Activated T-helper 1 cell treated with Interleukin-2 at 50 U/mL for 16 hours (primary cell): Measurements from ENCODE around the gene NMNAT2.

Source experiments
- DNase-seq: peaks from one replicate; pipeline ENCODE4 v3.0.0-alpha.2; 2020; ENCODE audit warnings: low read depth

Gene NMNAT2

DNA sequence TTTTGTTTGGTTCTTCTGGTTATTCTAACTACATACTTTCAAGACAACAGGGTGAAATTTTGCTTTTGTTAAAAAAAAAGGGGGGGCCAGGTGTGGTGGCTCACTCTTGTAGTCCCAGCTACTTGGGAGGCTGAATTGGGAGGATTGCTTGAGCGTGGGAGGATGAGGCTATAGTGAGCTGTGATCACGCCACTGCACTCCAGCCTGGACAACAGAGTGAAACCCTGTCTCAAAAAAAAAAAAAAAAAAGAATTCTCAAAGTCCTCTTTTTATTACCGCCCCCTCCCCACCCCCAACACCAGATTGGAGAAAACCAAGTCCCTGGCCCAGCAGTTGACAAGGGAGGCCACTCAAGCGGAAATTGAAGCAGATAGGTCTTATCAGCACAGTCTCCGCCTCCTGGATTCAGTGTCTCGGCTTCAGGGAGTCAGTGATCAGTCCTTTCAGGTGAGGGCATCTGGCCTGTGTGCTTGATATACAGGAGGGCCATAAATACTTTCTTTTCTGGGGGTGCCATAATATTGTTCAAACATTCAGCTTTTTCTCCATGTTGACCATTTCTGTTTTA lies 181.9 kb downstream of the NMNAT2 start:
- no peak for DNase-seq

DNA sequence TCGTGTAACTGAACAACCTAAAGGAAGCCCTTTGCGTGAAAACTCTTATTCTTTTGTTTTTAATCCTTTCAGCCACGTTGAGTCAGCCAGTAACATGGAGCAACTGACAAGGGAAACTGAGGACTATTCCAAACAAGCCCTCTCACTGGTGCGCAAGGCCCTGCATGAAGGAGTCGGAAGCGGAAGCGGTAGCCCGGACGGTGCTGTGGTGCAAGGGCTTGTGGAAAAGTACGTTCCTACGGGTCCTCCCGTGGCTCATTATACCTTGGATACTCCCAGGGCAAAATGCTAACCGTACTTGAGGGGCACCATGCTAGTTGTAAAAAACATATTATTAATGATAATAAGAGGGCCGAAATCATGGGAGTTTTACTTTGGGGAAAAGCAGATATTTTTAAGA lies 182.7 kb downstream of the NMNAT2 start:
- DNase-seq: no peak

DNA sequence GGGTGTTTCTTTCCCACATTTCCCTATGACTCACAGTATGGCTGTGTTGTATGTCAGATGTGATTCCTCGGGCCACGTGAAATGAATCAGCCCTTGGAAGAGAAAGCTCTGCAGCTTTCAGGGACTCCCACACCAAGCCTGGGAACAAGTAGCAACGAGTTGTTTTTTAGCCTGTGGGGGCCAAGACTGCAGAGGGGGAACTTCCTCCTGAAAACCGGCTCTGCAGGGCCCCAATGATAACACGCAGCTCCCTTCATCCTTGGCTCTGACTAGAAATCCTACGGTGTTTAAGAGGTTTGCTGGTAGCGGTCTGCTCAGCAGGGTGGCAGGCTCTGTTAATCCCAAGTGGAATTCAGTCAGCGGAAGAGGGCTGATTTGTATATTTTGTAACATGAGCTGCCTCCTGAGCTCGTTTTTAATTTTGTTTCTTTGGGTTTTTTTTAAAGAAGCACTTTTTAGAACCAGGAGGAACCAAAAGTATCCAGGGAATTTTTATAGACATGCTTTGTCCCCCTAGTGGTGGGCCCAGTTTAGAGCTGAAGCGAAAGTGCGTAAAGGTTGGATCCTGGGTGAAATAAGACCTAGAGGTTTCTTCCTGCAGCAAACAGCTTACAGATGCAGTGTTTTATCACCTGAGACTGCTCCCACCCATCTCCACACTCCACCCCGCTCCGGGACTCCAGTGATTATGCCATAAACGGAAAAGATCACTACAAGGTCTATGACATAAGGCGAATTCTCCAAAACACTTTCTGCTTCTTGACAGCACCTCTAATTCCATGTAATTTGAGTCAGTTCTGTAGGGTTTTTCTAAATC lies 183.3 kb downstream of the NMNAT2 start:
- DNase-seq: no peak

DNA sequence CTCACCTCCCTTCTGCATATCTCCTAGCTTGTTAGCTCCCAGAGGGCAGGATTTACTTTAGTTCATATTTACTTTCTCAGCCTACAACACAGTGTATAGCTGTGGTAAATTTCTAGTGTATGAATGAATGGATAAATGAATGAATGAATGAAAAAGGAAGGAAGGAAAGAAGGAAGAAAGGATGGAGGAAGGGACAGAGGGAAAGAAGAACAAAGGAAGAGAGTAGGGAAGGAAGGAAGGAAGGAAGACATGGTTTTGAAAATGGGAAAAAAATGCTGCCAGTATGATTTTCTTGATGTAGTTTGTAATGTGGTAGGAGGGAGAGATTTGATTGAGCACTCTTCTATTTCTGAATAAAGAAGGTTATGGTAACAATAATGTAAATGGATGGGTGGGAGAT lies 185.1 kb downstream of the NMNAT2 start:
- DNase-seq: no peak

- DNase-seq: no peak
Observed at GRCh38 chr1:183231545-183231944, 186.6 kb downstream of the NMNAT2 start.

GRCh38 chr1:183230413-183230812 lies 187.8 kb downstream of the NMNAT2 start:
- DNase-seq: no peak

- DNase-seq: no peak
Observed at GRCh38 chr1:183228347-183229220, 189.6 kb downstream of the NMNAT2 start.

- DNase-seq: no peak
Observed at GRCh38 chr1:183227422-183228346, 190.5 kb downstream of the NMNAT2 start.

GRCh38 chr1:183226963-183227362 lies 191.2 kb downstream of the NMNAT2 start:
- DNase-seq: no peak

- no peak for DNase-seq
Observed at GRCh38 chr1:183226361-183226760, 191.8 kb downstream of the NMNAT2 start.

DNA sequence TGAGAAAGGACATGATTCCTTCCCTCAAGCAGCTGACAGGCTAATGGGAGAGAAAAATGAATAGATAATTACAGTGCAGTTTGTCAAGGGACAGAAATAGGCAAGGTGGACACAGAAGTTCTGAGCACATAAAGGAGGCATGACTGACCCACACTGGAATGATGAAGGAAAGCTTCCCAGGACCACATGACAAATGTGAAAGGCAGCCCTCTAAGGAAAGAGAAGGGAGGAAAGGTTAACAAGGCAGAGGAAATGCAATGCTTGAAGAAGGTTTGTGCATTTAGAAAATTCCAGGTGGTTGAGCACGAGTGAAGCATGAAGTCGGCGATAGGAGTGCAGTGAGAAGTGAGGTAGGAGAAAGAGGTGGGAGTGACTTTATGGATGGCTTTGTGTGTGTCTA lies 194.7 kb downstream of the NMNAT2 start:
- no peak for DNase-seq

- DNase-seq: no peak
Observed at GRCh38 chr1:183222909-183223308, 195.3 kb downstream of the NMNAT2 start.

DNA sequence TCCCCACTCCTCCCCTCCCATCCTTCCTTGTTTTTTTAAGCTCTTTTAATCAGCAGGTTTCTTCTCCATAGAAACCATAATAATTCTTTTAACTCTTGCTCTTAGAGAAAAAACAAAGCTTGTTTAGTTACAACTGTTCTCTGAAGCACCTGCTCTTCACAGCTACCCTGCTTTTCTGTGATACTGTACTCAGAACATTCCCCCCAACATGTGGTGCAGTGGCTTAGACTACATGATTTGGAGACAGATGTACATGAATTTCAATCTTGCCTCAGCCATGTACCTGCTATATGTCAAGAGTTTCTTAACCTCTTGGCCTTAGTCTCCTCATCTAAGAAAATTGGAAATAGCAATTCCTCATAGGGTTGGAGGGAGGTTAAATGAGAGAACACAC lies 198.6 kb downstream of the NMNAT2 start:
- no peak for DNase-seq

DNA sequence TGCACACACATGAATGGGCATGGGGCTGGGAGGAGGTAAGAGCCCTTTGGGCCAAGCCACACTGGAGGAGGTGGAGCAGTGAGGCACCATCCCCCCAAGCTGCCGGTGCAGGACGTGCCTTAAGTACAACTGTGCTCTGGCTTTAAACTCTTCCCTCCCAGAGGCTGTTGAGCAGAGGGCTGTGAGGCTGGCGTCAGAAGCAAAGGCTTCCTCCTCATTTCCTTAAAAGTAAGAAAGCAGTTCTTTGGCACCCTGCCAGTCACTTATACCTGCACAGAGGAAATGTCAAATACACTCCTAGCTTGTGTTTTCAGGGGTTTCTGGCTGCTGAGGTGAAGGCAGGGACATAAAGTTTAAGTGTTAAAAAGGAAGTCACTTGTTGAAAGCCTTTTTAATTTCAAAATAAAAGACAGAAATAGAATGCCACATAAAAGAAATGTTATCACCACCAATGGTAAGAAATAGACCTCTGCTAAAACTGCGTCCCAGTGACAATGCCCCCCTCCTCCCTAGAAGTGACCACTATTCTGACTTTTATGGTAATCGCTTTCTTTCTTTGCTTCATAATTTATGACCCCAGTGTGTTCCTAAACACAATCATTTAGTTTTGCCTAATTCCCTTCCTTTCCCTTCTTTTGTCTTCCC lies 199.1 kb downstream of the NMNAT2 start:
- DNase-seq: peak; percentile 3

DNA sequence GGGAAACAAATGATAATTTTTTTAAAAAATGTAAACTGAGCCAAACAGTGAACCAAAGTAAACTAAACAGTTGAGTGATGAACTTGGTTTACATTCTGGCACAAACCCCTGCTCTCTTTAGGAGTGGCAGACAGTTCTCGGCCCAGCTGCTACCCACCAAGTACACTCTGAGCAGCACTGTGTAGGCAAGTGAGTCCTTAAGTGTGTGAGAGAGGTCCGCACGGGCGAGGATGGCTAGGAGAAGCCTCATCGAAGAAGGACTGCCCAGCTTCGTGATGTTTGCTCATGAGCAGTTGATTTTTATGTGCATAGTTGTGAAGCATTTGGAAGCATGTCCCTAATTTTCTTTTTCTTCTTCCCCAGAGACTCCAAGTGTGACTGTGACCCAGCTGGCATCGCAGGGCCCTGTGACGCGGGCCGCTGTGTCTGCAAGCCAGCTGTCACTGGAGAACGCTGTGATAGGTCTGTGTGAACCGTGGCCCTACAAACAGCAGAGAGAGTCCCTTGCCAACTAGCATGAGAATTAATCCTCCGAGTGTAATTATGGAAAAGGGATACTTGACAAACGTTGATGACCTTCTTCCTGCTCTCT lies 200.1 kb downstream of the NMNAT2 start:
- no peak for DNase-seq

DNA sequence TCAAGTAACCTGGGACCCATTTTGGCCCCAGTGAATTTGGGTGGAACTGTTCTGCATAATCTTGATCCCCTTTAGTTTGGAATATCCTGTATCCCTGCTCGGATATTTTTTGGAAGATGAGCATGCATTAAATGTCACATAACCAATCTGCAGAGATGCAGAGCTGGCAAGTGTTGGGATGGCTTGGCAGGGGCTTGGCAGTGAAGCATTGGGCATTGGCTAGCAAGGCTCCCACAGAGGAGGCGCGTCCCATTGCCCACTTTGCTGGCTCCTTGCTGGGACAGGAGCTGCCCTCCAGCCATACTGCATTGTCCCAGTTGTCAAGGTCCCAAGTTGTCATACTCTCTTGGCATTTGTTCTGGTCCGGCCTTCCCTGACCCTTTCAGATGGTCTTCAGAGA lies 202.2 kb downstream of the NMNAT2 start:
- no peak for DNase-seq

DNA sequence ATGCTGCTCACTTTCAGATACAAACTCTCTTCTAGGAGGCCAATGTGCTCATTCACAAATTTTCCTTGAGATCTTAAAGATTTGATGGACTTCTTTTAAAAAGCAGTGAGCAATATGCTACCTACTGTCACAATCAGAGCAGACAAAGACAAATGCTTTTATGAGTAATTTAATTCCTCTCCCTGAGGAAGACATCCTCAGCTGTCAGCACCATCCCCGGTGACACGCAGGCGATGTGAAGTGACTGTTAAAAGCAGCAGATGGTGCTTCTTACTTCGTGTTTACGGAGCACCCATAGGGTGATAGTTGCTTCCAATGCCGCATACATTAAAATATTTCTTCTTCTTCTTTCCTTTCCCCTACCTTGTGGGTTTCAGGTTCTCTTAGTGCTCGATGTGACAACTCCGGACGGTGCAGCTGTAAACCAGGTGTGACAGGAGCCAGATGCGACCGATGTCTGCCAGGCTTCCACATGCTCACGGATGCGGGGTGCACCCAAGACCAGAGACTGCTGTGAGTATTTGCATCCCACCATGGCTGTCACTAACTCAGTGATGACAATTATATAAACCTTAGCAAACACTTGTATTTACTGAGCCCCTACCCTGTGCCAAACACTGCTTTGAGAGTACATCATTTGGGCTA lies 203.0 kb downstream of the NMNAT2 start:
- DNase-seq: no peak

DNA sequence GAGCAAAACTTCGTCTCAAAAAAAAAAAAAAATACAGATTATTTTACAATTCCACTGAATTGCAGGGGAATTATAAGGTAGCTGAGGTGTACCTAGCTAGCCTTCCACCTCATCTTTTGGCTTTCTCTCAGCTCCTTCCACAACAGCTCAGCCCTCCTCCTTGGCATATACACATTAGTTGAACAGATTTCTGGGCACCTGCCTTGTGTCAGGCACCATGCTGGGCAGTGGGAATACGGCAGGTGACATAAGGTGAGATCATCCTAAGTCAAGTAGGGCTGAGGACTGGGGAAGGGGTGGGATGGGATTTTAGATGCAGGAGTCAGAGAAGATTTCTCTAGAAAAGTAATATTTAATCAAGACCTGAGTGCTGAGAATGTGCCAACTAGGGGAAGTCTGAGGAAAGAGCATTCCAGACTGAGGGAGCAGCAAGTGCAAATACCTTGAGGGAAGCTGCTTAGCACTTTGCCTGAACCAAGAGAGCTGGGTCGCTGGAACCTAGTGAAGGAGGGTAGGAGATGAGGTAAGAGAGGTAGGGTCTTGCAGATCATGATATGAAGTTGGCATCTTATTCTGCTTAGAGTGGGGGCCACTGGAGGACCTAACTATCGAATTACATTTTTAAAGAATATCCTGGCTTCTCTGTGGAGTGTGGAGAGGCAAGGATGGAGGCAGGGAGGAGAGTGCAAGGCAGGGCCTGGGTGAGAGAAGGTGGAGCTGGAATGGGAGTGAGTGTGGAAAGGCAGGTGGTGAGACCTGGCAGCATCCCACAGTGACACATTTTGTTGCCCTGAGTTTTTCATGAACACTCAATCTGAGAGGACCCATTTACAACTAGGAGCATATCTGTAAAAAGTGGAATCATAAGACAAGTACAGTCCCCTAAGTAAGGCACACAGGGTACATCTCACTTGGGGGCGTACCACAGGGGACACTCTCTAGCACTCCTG lies 203.9 kb downstream of the NMNAT2 start:
- no peak for DNase-seq

- no peak for DNase-seq
Observed at GRCh38 chr1:183212870-183213269, 205.3 kb downstream of the NMNAT2 start.
